SU-DHL-6 (cell line): ENCODE measurements around the gene COPG1.

Experiments
- EZH2phosphoT487 ChIP-seq: fragments of 200-600 bp; sonication (generic), shearing (Covaris generic); conservative IDR thresholded peaks from 2 replicates; pipeline ENCODE4 v1.6.1; 2018; ENCODE audit warnings: mild to moderate bottlenecking, antibody characterized with exemption, low read length, moderate library complexity, mixed read lengths
- TF ChIP-seq, protein P1 (sequence below): fragments of 200-600 bp; sonication (generic); IDR thresholded peaks from one replicate; pipeline ENCODE4 v1.5.1; 2017; ENCODE audit warnings: antibody characterized with exemption, mild to moderate bottlenecking, low read length, moderate library complexity; ENCODE audit not compliant: insufficient read depth, poor library complexity, severe bottlenecking

DNA sequence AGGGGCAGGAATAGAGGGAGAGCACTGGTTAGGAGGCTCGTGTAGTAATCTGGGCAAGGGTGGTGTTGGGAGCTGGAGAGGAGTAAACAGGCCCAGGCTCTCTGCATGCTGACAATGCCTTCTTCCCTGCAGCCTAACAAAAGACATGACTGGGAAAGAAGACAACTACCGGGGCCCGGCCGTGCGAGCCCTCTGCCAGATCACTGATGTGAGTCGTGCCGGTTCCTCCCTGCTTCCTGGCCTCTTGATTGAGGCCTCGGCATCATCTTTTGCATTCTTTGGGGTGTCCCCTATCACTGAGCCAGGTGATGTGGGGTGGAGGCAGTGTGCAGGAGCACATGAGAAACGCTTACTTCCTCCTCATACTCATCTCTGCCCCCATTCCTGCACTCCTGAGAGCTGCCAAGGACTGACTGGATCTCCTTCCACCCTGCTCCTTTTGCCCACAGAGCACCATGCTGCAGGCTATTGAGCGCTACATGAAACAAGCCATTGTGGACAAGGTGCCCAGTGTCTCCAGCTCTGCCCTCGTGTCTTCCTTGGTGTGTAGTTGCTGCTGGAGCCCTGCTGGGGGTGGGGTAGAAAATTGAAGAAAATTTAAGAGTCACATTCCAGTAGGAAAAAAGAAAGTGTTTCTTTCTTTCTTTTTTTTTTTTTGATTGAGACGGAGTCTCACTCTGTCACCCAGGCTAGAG lies 5.3 kb downstream of the COPG1 start:
- TF ChIP-seq, protein P1, sequence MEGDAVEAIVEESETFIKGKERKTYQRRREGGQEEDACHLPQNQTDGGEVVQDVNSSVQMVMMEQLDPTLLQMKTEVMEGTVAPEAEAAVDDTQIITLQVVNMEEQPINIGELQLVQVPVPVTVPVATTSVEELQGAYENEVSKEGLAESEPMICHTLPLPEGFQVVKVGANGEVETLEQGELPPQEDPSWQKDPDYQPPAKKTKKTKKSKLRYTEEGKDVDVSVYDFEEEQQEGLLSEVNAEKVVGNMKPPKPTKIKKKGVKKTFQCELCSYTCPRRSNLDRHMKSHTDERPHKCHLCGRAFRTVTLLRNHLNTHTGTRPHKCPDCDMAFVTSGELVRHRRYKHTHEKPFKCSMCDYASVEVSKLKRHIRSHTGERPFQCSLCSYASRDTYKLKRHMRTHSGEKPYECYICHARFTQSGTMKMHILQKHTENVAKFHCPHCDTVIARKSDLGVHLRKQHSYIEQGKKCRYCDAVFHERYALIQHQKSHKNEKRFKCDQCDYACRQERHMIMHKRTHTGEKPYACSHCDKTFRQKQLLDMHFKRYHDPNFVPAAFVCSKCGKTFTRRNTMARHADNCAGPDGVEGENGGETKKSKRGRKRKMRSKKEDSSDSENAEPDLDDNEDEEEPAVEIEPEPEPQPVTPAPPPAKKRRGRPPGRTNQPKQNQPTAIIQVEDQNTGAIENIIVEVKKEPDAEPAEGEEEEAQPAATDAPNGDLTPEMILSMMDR: no peak
- TF ChIP-seq EZH2phosphoT487: no peak
